K562 (cell line): ENCODE measurements around the gene AIFM3. TPM values are rescaled to one million over a fixed set of nuclear protein-coding genes. Genes with fewer than 3 reads are reported as not detected.

Experiments used
- CGGBP1 ChIP-seq: fragments of 250-450 bp; sonication (Bioruptor Pico); IDR thresholded peaks from 2 replicates; pipeline ENCODE4 v1.9.0; 2021; ENCODE audit warnings: mild to moderate bottlenecking
- CHD1 ChIP-seq: fragments of 200-600 bp; sonication (generic); IDR thresholded peaks from one replicate; pipeline ENCODE4 v1.6.1; 2012; ENCODE audit warnings: mild to moderate bottlenecking, moderate library complexity, low read length, inconsistent platforms
- GABPB2 ChIP-seq: fragments of 250-450 bp; sonication (Bioruptor Pico); conservative IDR thresholded peaks from 2 replicates; pipeline ENCODE4 v1.5.1; 2021; ENCODE audit warnings: mild to moderate bottlenecking
- LCOR ChIP-seq: sonication (generic); formaldehyde crosslinking; IDR thresholded peaks from 2 replicates; pipeline ENCODE4 v1.8.0; 2022; ENCODE audit warnings: mild to moderate bottlenecking, missing genetic modification reagents
- SIN3A ChIP-seq, 2 experiments: fragments of 150-350 bp in 1 of 2; IDR thresholded peaks; 2 replicates each; pipeline ENCODE4 v1.6.1; 2011 to 2016; ENCODE audit warnings: borderline replicate concordance in 2 of 2, low read depth in 2 of 2, low read length in 2 of 2, mild to moderate bottlenecking in 2 of 2, moderate library complexity in 2 of 2; ENCODE audit not compliant: control insufficient read depth in 1 of 2
- SMARCB1 ChIP-seq: IDR thresholded peaks from 2 replicates; pipeline ENCODE4 v1.6.1; 2011; ENCODE audit warnings: improper control_type of control experiment, low read depth; ENCODE audit not compliant: insufficient read length
- SREBF2 ChIP-seq: sonication (generic); formaldehyde crosslinking; IDR thresholded peaks from 2 replicates; pipeline ENCODE4 v1.4.0; 2020; ENCODE audit warnings: mild to moderate bottlenecking, missing genetic modification reagents
- TAF1 ChIP-seq: IDR thresholded peaks from 2 replicates; pipeline ENCODE4 v1.6.1; 2011; ENCODE audit warnings: mild to moderate bottlenecking, low read length, moderate library complexity; ENCODE audit not compliant: insufficient read depth, control insufficient read depth, severe bottlenecking; ENCODE audit errors: extremely low read depth
- TAF9B ChIP-seq: fragments of 450-650 bp; IDR thresholded peaks from 2 replicates; pipeline ENCODE4 v1.6.1; 2018; ENCODE audit warnings: mild to moderate bottlenecking; ENCODE audit not compliant: partially characterized antibody
- TARDBP ChIP-seq: fragments of 450-650 bp; IDR thresholded peaks from 2 replicates; pipeline ENCODE4 v1.6.1; 2016
- USF2 ChIP-seq: sonication (generic); formaldehyde crosslinking; IDR thresholded peaks from 2 replicates; pipeline ENCODE4 v1.5.0; 2020; ENCODE audit warnings: missing genetic modification reagents
- ZBTB1 ChIP-seq: sonication (generic); formaldehyde crosslinking; IDR thresholded peaks from 2 replicates; pipeline ENCODE4 v1.8.1; 2023; ENCODE audit warnings: missing genetic modification reagents, low read depth, mild to moderate bottlenecking, borderline replicate concordance
- ZNF217 ChIP-seq: sonication (generic); formaldehyde crosslinking; IDR thresholded peaks from 2 replicates; pipeline ENCODE4 v1.8.0; 2022; ENCODE audit warnings: mild to moderate bottlenecking, missing genetic modification reagents
- ZNF586 ChIP-seq: fragments of 450-650 bp; formaldehyde crosslinking; conservative IDR thresholded peaks from 2 replicates; pipeline ENCODE4 v1.4.0; 2020; ENCODE audit warnings: mild to moderate bottlenecking, moderate library complexity
- ZNF609 ChIP-seq: sonication (generic); formaldehyde crosslinking; IDR thresholded peaks from 2 replicates; pipeline ENCODE4 v1.8.1; 2023; ENCODE audit warnings: missing genetic modification reagents, mild to moderate bottlenecking, borderline replicate concordance
- ZNF76 ChIP-seq: fragments of 250-450 bp; sonication (Bioruptor Pico); IDR thresholded peaks from 2 replicates; pipeline ENCODE4 v1.4.0; 2020; ENCODE audit warnings: mild to moderate bottlenecking, moderate library complexity, borderline replicate concordance
- polyA plus RNA-seq, 8 experiments: library from polyadenylated mRNA; depleted of rRNA in 4 of 8; stranded (reverse) in 5 of 8; unstranded in 3 of 8; fragments of >200 nt; fragmentation: Nextera tagmentation in 2 of 8; fragmentation: Illumina TruSeq in 1 of 8; extraction: Ambion mirVana in 2 of 8; extraction: Trizol in 1 of 8; gene quantifications; 2 replicates each; pipeline versions ENCODE4 v1.2.1 to v1.2.3, GENCODE V29; 2011 to 2014; ENCODE audit warnings: inconsistent platforms in 1 of 8, missing spikeins in 1 of 8
- total RNA-seq, 7 experiments: library from RNA; depleted of rRNA in 6 of 7; stranded (reverse); fragments of >200 nt in 6 of 7; fragmentation: Illumina TruSeq in 2 of 7; extraction: Trizol in 2 of 7; gene quantifications; 2 replicates each; pipeline versions ENCODE4 v1.2.1 to v1.2.3, GENCODE V29; 2011 to 2021; ENCODE audit warnings: low replicate concordance in 1 of 7
- TF ChIP-seq, protein P1 (sequence below): fragments of 250-450 bp; sonication (Bioruptor Pico); IDR thresholded peaks from 2 replicates; pipeline ENCODE4 v1.9.0; 2021; ENCODE audit warnings: mild to moderate bottlenecking, inconsistent platforms

Gene AIFM3
- total and polyA plus RNA-seq, 9 of the 15 experiments (the other 6 are each of a cell fraction or from before 2014, with no cell fraction given), result 0.03 to 0.20 (median 0.07) TPM; not detected in 1

GRCh38 chr22:20981787-20982562 is 14.9 kb downstream of the AIFM3 start, which contains the start of gene LZTR1 (continued):
- no peak for TF ChIP-seq ZNF609 (CRISPR knock-in tag)
- no peak for TF ChIP-seq ZBTB1 (CRISPR knock-in tag)
- TF ChIP-seq USF2 (CRISPR knock-in tag), result no peak
- no peak for TF ChIP-seq SREBF2
- no peak for TF ChIP-seq SMARCB1
- TF ChIP-seq CHD1, result peak; percentile 76
- no peak for TF ChIP-seq ZNF217
- peak; percentile 84; the same call in 1 of the 2 replicates for TF ChIP-seq CGGBP1 (CRISPR knock-in tag)
- no peak for TF ChIP-seq TARDBP
- TF ChIP-seq ZNF586 (CRISPR knock-in tag), result 0 out of 2 replicates have a peak, but pooled peaks have one; percentile 45
- TF ChIP-seq GABPB2 (CRISPR knock-in tag), result peak; percentile 94; the same call in 1 of the 2 replicates
- TF ChIP-seq TAF9B, result no peak
- TF ChIP-seq, protein P1, sequence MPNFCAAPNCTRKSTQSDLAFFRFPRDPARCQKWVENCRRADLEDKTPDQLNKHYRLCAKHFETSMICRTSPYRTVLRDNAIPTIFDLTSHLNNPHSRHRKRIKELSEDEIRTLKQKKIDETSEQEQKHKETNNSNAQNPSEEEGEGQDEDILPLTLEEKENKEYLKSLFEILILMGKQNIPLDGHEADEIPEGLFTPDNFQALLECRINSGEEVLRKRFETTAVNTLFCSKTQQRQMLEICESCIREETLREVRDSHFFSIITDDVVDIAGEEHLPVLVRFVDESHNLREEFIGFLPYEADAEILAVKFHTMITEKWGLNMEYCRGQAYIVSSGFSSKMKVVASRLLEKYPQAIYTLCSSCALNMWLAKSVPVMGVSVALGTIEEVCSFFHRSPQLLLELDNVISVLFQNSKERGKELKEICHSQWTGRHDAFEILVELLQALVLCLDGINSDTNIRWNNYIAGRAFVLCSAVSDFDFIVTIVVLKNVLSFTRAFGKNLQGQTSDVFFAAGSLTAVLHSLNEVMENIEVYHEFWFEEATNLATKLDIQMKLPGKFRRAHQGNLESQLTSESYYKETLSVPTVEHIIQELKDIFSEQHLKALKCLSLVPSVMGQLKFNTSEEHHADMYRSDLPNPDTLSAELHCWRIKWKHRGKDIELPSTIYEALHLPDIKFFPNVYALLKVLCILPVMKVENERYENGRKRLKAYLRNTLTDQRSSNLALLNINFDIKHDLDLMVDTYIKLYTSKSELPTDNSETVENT (CRISPR knock-in tag), result peak; percentile 98
- TF ChIP-seq SIN3A (IDR thresholded peaks at IDR 0.05; ENCODE audit: borderline replicate concordance in 2 of 2, control insufficient read depth in 1 of 2, low read depth in 2 of 2, low read length in 2 of 2), result peak in 1 of 2 experiments; percentile 95; a peak in 2 of 4 replicates
- no peak for TF ChIP-seq TAF1
- no peak for TF ChIP-seq LCOR (CRISPR knock-in tag)
- TF ChIP-seq ZNF76 (CRISPR knock-in tag), result peak; percentile 100
